HG02571 (cell line): ENCODE data around the gene TBX10.
"Not testable (repeated sequence)": the region's sequence is repeated elsewhere in the genome, so short reads cannot be mapped to it uniquely, and the experiment has no call there.

Experiments
- ATAC-seq: cut with Tn5 transposase; IDR thresholded peaks from one replicate; pipeline ENCODE4 v1.9.1; 2021; ENCODE audit warnings: mild to moderate bottlenecking, moderate library complexity; ENCODE audit not compliant: unreplicated experiment

Gene TBX10

GRCh38 chr11:67639438-67639859 lies at the start of gene TBX10:
TBX10 (minus strand) TSS chr11:67639763; CDS start chr11:67639472, 291 bp downstream.
- ATAC-seq, result no peak

GRCh38 chr11:67689178-67689577 lies 49.6 kb upstream of the TBX10 start:
- no peak for ATAC-seq

- ATAC-seq, result no peak
Observed at GRCh38 chr11:67687986-67688385, 48.4 kb upstream of the TBX10 start.

- not testable (repeated sequence) for ATAC-seq
Observed at GRCh38 chr11:67685641-67686332, 46.2 kb upstream of the TBX10 start.

- ATAC-seq, result not testable (repeated sequence)
Observed at GRCh38 chr11:67682126-67683034, 42.8 kb upstream of the TBX10 start.

GRCh38 chr11:67680696-67681470 lies 41.3 kb upstream of the TBX10 start:
- no peak for ATAC-seq

GRCh38 chr11:67675058-67675747 lies 35.6 kb upstream of the TBX10 start:
- ATAC-seq, result no peak

- no peak for ATAC-seq
Observed at GRCh38 chr11:67674442-67674871, 34.9 kb upstream of the TBX10 start, which contains the start of gene ALDH3B2. ALDH3B2 (minus strand) TSS chr11:67674623; CDS start chr11:67666935, 7,688 bp downstream.

- no peak for ATAC-seq
Observed at GRCh38 chr11:67673902-67674301, 34.3 kb upstream of the TBX10 start.

- no peak for ATAC-seq
Observed at GRCh38 chr11:67673358-67673757, 33.8 kb upstream of the TBX10 start.

GRCh38 chr11:67671211-67671520 lies 31.6 kb upstream of the TBX10 start:
- ATAC-seq, result no peak

GRCh38 chr11:67670316-67671210 lies 31.0 kb upstream of the TBX10 start:
- ATAC-seq, result no peak

- no peak for ATAC-seq
Observed at GRCh38 chr11:67668192-67668551, 28.6 kb upstream of the TBX10 start.

GRCh38 chr11:67667490-67668191 lies 28.1 kb upstream of the TBX10 start:
- no peak for ATAC-seq

GRCh38 chr11:67666676-67667489 lies 27.3 kb upstream of the TBX10 start:
- no peak for ATAC-seq

- no peak for ATAC-seq
Observed at GRCh38 chr11:67666303-67666645, 26.7 kb upstream of the TBX10 start.

GRCh38 chr11:67665541-67666302 lies 26.2 kb upstream of the TBX10 start:
- ATAC-seq, result no peak
